Vagina (tissue), 2 donors: Measurements from ENCODE around the gene DNAL1.
"Not testable (repeated sequence)": the region's sequence is repeated elsewhere in the genome, so short reads cannot be mapped to it uniquely, and the experiment has no call there.

Experiments used
- POLR2A ChIP-seq, 2 donors: fragments of 450-650 bp; IDR thresholded peaks; one replicate each; pipeline ENCODE4 v1.6.1; 2017; ENCODE audit warnings: antibody characterized with exemption in 2 of 2, mild to moderate bottlenecking in 2 of 2, moderate library complexity in 2 of 2
- TF ChIP-seq, protein P1 (sequence below), 3 experiments: fragments of 450-650 bp in 2 of 3; fragments of 200-600 bp in 1 of 3; sonication (generic) in 1 of 3; IDR thresholded peaks; one replicate each; pipeline ENCODE4 v1.5.1; 2017 to 2019; ENCODE audit warnings: antibody characterized with exemption in 3 of 3, mild to moderate bottlenecking in 2 of 3, moderate library complexity in 2 of 3

DNA sequence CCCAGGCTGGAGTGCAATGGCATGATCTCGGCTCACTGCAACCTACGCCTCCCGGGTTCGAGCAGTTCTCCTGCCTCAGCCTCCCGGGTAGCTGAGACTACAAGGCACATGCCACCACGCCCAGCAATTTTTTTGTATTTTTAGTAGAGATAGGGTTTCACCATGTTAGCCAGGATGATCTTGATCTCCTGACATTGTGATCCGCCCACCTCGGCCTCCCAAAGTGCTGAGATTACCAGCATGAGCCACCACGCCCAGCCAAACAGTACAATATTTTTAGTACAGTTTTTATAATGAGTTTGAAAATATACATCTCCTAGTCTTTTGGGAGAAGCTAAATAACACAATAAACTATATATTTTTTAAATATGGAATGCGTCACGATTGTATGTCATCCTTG, 14.4 kb downstream of the DNAL1 start:
- TF ChIP-seq, protein P1, sequence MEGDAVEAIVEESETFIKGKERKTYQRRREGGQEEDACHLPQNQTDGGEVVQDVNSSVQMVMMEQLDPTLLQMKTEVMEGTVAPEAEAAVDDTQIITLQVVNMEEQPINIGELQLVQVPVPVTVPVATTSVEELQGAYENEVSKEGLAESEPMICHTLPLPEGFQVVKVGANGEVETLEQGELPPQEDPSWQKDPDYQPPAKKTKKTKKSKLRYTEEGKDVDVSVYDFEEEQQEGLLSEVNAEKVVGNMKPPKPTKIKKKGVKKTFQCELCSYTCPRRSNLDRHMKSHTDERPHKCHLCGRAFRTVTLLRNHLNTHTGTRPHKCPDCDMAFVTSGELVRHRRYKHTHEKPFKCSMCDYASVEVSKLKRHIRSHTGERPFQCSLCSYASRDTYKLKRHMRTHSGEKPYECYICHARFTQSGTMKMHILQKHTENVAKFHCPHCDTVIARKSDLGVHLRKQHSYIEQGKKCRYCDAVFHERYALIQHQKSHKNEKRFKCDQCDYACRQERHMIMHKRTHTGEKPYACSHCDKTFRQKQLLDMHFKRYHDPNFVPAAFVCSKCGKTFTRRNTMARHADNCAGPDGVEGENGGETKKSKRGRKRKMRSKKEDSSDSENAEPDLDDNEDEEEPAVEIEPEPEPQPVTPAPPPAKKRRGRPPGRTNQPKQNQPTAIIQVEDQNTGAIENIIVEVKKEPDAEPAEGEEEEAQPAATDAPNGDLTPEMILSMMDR (IDR thresholded peaks at IDR 0.05) = not testable (repeated sequence)
- not testable (repeated sequence) for TF ChIP-seq POLR2A (IDR thresholded peaks at IDR 0.05)
